C4-2B (cell line): ENCODE results near the gene ST8SIA4.

Experiments used
- H3K27ac ChIP-seq: fragments of 450-650 bp; 2 replicates; pipeline ENCODE4 v1.5.1; 2017
- CTCF ChIP-seq: fragments of 450-650 bp; conservative IDR thresholded peaks from 2 replicates; pipeline ENCODE4 v1.5.1; 2017; ENCODE audit warnings: mild to moderate bottlenecking
- ZFX ChIP-seq: fragments of 450-650 bp; IDR thresholded peaks from 2 replicates; pipeline ENCODE4 v1.6.1; 2017

Gene ST8SIA4

DNA sequence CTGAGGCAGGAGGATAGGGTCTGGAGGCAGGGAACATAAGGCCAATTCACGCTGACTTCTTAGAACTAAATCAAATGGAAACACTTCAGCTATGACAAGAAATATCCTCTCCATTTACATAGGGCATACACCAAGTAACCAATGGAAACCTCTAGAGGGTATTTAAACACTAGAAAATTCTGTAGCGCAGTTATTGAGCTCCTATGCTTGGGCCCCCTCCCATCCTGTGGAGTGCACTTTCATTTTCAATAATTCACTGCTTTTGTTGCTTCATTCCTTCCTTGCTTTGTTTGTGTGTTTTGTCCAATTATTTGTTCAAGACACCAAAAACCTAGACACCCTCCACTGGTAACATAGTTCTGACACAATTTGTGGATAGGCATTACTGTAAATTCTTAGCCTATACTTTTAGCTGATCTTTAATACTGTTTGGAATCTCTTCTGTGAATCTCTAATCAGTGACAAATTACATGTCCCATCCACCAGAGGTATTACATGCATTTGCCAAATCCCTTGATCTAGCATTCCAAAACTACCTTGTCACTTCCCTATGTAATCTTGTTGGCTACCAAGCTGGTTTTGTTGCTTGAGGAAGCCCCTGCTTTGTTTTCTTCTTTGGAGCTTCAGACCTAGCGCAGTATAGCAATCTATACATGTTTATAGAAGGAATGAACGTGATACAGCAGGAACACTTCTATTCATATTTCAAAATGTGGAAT lies 61.6 kb downstream of the ST8SIA4 start:
- no peak overlapping the region for H3K27ac ChIP-seq
- TF ChIP-seq ZFX (no peak), CTCF (no peak)

DNA sequence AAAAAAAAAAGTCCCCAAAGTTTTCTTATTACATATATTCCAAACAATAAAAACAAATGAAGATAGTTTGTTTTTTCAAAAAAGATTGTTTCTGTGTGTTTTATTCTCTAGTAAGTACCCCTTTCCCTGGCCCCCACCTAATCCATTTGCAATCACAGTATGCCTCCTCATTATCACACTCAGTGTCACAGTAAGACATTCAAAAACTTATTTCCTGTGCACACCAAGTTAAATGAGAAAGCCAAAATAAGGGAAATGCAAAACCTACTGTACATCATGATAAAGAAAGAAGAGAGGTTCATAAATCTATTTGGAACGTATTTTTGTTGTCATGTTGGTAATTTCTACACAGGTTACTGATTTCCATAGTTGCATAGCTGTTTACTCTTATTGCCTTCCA lies 62.3 kb downstream of the ST8SIA4 start:
- H3K27ac ChIP-seq = no peak overlapping the region
- TF ChIP-seq CTCF = no peak
- no peak for TF ChIP-seq ZFX

- H3K27ac ChIP-seq = no peak overlapping the region
Observed at GRCh38 chr5:100840370-100840769, 62.7 kb downstream of the ST8SIA4 start.

DNA sequence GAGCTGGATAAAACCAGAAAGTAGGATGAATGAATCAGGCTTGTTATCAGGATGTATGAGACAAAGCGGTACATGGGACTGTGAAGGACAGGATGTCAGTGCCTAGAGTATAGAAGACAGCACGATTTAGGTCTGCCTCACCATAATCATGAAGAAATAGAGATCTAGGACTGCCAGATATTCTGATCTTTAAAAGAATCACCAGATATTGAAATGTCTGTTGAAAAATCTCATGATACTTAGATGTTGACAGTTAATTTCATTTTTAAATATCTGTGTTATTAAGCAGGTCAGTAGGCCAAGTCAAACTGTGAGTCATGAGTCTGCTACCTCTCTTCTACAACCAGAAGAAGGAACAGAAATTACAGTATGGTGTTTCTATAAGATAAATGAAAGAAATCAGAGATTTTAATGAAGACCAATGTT lies 65.0 kb downstream of the ST8SIA4 start:
- no peak for TF ChIP-seq ZFX
- no peak for TF ChIP-seq CTCF
- H3K27ac ChIP-seq = no peak overlapping the region

More at GRCh38 chr5:100840370-100840769, 62.7 kb downstream of the ST8SIA4 start:
- no peak for TF ChIP-seq CTCF
- TF ChIP-seq ZFX = no peak

GRCh38 chr5:100834519-100834918 lies 68.6 kb downstream of the ST8SIA4 start:
- no peak overlapping the region for H3K27ac ChIP-seq
- TF ChIP-seq CTCF (no peak), ZFX (no peak)

DNA sequence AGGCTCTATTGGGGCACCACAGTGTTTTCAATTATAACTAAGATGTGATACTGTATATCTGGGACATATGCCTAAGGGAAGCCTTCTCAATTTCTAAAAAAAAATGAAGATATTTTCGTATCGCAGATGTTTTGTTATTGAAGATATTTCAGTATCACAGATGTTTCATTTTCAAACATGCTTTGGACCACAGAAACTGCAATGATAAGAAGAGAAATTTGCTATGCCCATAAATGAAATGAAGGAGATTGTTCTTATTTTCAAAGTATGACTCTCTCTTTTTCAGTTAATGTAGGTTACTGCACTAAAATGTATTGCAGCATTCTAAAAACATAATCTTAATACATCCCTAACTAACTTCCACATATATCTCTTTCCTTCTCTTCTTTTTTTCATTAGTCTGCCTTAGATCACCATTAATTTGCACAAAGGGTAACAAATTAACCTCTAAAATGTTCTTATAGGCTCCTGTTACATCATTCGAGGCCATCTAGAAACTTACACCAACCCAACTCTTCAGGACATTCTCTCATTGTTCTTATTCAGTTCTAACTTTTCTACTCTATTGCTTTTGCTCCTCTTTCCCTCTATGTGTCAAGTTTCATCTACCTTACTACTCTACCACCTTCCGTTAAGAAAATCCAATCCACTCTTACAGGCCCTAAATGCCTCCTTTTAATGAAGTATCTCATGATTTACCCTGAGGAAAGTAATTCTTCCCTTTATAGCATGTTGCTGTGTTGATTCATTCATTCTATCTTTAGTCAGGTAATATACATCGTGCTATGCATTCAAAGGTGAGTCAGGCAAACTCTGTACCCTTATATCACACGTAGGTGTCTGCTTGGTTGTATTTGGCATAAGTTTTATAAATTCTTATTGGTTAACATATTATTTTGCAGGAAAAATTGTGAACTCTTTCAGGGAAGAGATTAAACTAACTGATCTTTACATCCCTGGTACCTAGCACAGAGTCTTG lies 70.5 kb downstream of the ST8SIA4 start:
- H3K27ac ChIP-seq = no peak overlapping the region

More for the DNA sequence above, 70.5 kb downstream of the ST8SIA4 start:
- TF ChIP-seq CTCF (no peak), ZFX (no peak)
